Measurements from ENCODE around the gene KCTD16.

KCTD16 gene

GRCh38 chr5:144191531-144191930 is 20.9 kb downstream of the KCTD16 start:
- Histone ChIP-seq H3K4me1 (ENCODE audit: control insufficient read depth in 1 of 2, insufficient read depth in 2 of 2, low read length in 2 of 2) (peaks cover 38 to 40% of the 10 kb centered on the region in 2 donors), H3K4me3 (ENCODE audit: low read depth in 1 of 2, low read length in 2 of 2) (peak overlapping the region in 1 of 2 donors; percentile 32), H3K27ac (ENCODE audit: low read depth, low read length) (no peak overlapping the region), H3K9me3 (ENCODE audit: control insufficient read depth in 1 of 2, low read length in 2 of 2) (no peaks in the 10 kb centered on the region), H3K9ac (ENCODE audit: low read depth in 1 of 2, low read length in 2 of 2) (no peak overlapping the region), H3K27me3 (ENCODE audit: control insufficient read depth in 1 of 2, insufficient read depth in 2 of 2, low read length in 2 of 2) (no peaks in the 10 kb centered on the region), H3K36me3 (ENCODE audit: control insufficient read depth in 1 of 2, insufficient read depth in 2 of 2, low read length in 2 of 2) (no peaks in the 10 kb centered on the region)

GRCh38 chr5:144191998-144192397 is 21.3 kb downstream of the KCTD16 start:
- Histone ChIP-seq H3K4me3 (ENCODE audit: low read depth in 1 of 2, low read length in 2 of 2) (peak overlapping the region; percentile 3 to 32), H3K36me3 (ENCODE audit: control insufficient read depth in 1 of 2, insufficient read depth in 2 of 2, low read length in 2 of 2) (no peaks in the 10 kb centered on the region), H3K27ac (ENCODE audit: low read depth, low read length) (no peak overlapping the region), H3K9ac (ENCODE audit: low read depth in 1 of 2, low read length in 2 of 2) (no peak overlapping the region), H3K9me3 (ENCODE audit: control insufficient read depth in 1 of 2, low read length in 2 of 2) (no peaks in the 10 kb centered on the region), H3K4me1 (ENCODE audit: control insufficient read depth in 1 of 2, insufficient read depth in 2 of 2, low read length in 2 of 2) (peaks cover 38 to 40% of the 10 kb centered on the region in 2 donors), H3K27me3 (ENCODE audit: control insufficient read depth in 1 of 2, insufficient read depth in 2 of 2, low read length in 2 of 2) (no peaks in the 10 kb centered on the region)

GRCh38 chr5:144192661-144193060 is 22.0 kb downstream of the KCTD16 start:
- no peak overlapping the region for H3K4me3 ChIP-seq (ENCODE audit: low read depth in 1 of 2, low read length in 2 of 2)
- peaks cover 36 to 38% of the 10 kb centered on the region in 2 donors for H3K4me1 ChIP-seq (ENCODE audit: control insufficient read depth in 1 of 2, insufficient read depth in 2 of 2, low read length in 2 of 2)
- no peak overlapping the region for H3K9ac ChIP-seq (ENCODE audit: low read depth in 1 of 2, low read length in 2 of 2)
- no peaks in the 10 kb centered on the region for H3K9me3 ChIP-seq (ENCODE audit: control insufficient read depth in 1 of 2, low read length in 2 of 2)
- no peaks in the 10 kb centered on the region for H3K27me3 ChIP-seq (ENCODE audit: control insufficient read depth in 1 of 2, insufficient read depth in 2 of 2, low read length in 2 of 2)
- no peaks in the 10 kb centered on the region for H3K36me3 ChIP-seq (ENCODE audit: control insufficient read depth in 1 of 2, insufficient read depth in 2 of 2, low read length in 2 of 2)
- H3K27ac ChIP-seq (ENCODE audit: low read depth, low read length), result no peak overlapping the region

GRCh38 chr5:144194144-144194543 is 23.5 kb downstream of the KCTD16 start:
- no peak overlapping the region for H3K4me3 ChIP-seq (ENCODE audit: low read depth in 1 of 2, low read length in 2 of 2)
- H3K27me3 ChIP-seq (ENCODE audit: control insufficient read depth in 1 of 2, insufficient read depth in 2 of 2, low read length in 2 of 2), result peaks cover 0 to 5% of the 10 kb centered on the region in 2 donors
- no peaks in the 10 kb centered on the region for H3K9me3 ChIP-seq (ENCODE audit: control insufficient read depth in 1 of 2, low read length in 2 of 2)
- H3K9ac ChIP-seq (ENCODE audit: low read depth in 1 of 2, low read length in 2 of 2), result no peak overlapping the region
- H3K27ac ChIP-seq (ENCODE audit: low read depth, low read length), result no peak overlapping the region
- H3K36me3 ChIP-seq (ENCODE audit: control insufficient read depth in 1 of 2, insufficient read depth in 2 of 2, low read length in 2 of 2), result no peaks in the 10 kb centered on the region
- H3K4me1 ChIP-seq (ENCODE audit: control insufficient read depth in 1 of 2, insufficient read depth in 2 of 2, low read length in 2 of 2), result peaks cover 25% of the 10 kb centered on the region in 2 donors

GRCh38 chr5:144195448-144195847 is 24.8 kb downstream of the KCTD16 start:
- no peaks in the 10 kb centered on the region for H3K36me3 ChIP-seq (ENCODE audit: control insufficient read depth in 1 of 2, insufficient read depth in 2 of 2, low read length in 2 of 2)
- peaks cover 0 to 7% of the 10 kb centered on the region in 2 donors for H3K27me3 ChIP-seq (ENCODE audit: control insufficient read depth in 1 of 2, insufficient read depth in 2 of 2, low read length in 2 of 2)
- no peak overlapping the region for H3K27ac ChIP-seq (ENCODE audit: low read depth, low read length)
- H3K4me1 ChIP-seq (ENCODE audit: control insufficient read depth in 1 of 2, insufficient read depth in 2 of 2, low read length in 2 of 2), result peaks cover 14 to 17% of the 10 kb centered on the region in 2 donors
- H3K4me3 ChIP-seq (ENCODE audit: low read depth in 1 of 2, low read length in 2 of 2), result no peak overlapping the region
- no peak overlapping the region for H3K9ac ChIP-seq (ENCODE audit: low read depth in 1 of 2, low read length in 2 of 2)
- H3K9me3 ChIP-seq (ENCODE audit: control insufficient read depth in 1 of 2, low read length in 2 of 2), result no peaks in the 10 kb centered on the region

GRCh38 chr5:144196612-144197011 is 25.9 kb downstream of the KCTD16 start:
- no peaks in the 10 kb centered on the region for H3K9me3 ChIP-seq (ENCODE audit: control insufficient read depth in 1 of 2, low read length in 2 of 2)
- H3K9ac ChIP-seq (ENCODE audit: low read depth in 1 of 2, low read length in 2 of 2), result no peak overlapping the region
- H3K4me1 ChIP-seq (ENCODE audit: control insufficient read depth in 1 of 2, insufficient read depth in 2 of 2, low read length in 2 of 2), result peaks cover 4 to 7% of the 10 kb centered on the region in 2 donors
- H3K27ac ChIP-seq (ENCODE audit: low read depth, low read length), result no peak overlapping the region
- peaks cover 2 to 7% of the 10 kb centered on the region in 2 donors for H3K27me3 ChIP-seq (ENCODE audit: control insufficient read depth in 1 of 2, insufficient read depth in 2 of 2, low read length in 2 of 2)
- no peaks in the 10 kb centered on the region for H3K36me3 ChIP-seq (ENCODE audit: control insufficient read depth in 1 of 2, insufficient read depth in 2 of 2, low read length in 2 of 2)
- H3K4me3 ChIP-seq (ENCODE audit: low read depth in 1 of 2, low read length in 2 of 2), result no peak overlapping the region

- no peaks in the 10 kb centered on the region for H3K4me1 ChIP-seq (ENCODE audit: control insufficient read depth in 1 of 2, insufficient read depth in 2 of 2, low read length in 2 of 2)
- H3K27me3 ChIP-seq (ENCODE audit: control insufficient read depth in 1 of 2, insufficient read depth in 2 of 2, low read length in 2 of 2), result peaks cover 4 to 7% of the 10 kb centered on the region in 2 donors
- no peaks in the 10 kb centered on the region for H3K36me3 ChIP-seq (ENCODE audit: control insufficient read depth in 1 of 2, insufficient read depth in 2 of 2, low read length in 2 of 2)
- no peak overlapping the region for H3K27ac ChIP-seq (ENCODE audit: low read depth, low read length)
- H3K9me3 ChIP-seq (ENCODE audit: control insufficient read depth in 1 of 2, low read length in 2 of 2), result no peaks in the 10 kb centered on the region
- no peak overlapping the region for H3K9ac ChIP-seq (ENCODE audit: low read depth in 1 of 2, low read length in 2 of 2)
- no peak overlapping the region for H3K4me3 ChIP-seq (ENCODE audit: low read depth in 1 of 2, low read length in 2 of 2)
Observed at GRCh38 chr5:144198386-144198785, 27.7 kb downstream of the KCTD16 start.

GRCh38 chr5:144201588-144201987 is 30.9 kb downstream of the KCTD16 start:
- no peaks in the 10 kb centered on the region for H3K4me1 ChIP-seq (ENCODE audit: control insufficient read depth in 1 of 2, insufficient read depth in 2 of 2, low read length in 2 of 2)
- H3K27me3 ChIP-seq (ENCODE audit: control insufficient read depth in 1 of 2, insufficient read depth in 2 of 2, low read length in 2 of 2), result peaks cover 23 to 30% of the 10 kb centered on the region in 2 donors
- no peaks in the 10 kb centered on the region for H3K36me3 ChIP-seq (ENCODE audit: control insufficient read depth in 1 of 2, insufficient read depth in 2 of 2, low read length in 2 of 2)
- H3K9ac ChIP-seq (ENCODE audit: low read depth in 1 of 2, low read length in 2 of 2), result no peak overlapping the region
- H3K4me3 ChIP-seq (ENCODE audit: low read depth in 1 of 2, low read length in 2 of 2), result no peak overlapping the region
- no peak overlapping the region for H3K27ac ChIP-seq (ENCODE audit: low read depth, low read length)
- H3K9me3 ChIP-seq (ENCODE audit: control insufficient read depth in 1 of 2, low read length in 2 of 2), result no peaks in the 10 kb centered on the region

GRCh38 chr5:144202072-144202471 is 31.4 kb downstream of the KCTD16 start:
- Histone ChIP-seq H3K4me3 (ENCODE audit: low read depth in 1 of 2, low read length in 2 of 2) (no peak overlapping the region), H3K27me3 (ENCODE audit: control insufficient read depth in 1 of 2, insufficient read depth in 2 of 2, low read length in 2 of 2) (peaks cover 28 to 35% of the 10 kb centered on the region in 2 donors), H3K27ac (ENCODE audit: low read depth, low read length) (no peak overlapping the region), H3K4me1 (ENCODE audit: control insufficient read depth in 1 of 2, insufficient read depth in 2 of 2, low read length in 2 of 2) (no peaks in the 10 kb centered on the region), H3K36me3 (ENCODE audit: control insufficient read depth in 1 of 2, insufficient read depth in 2 of 2, low read length in 2 of 2) (no peaks in the 10 kb centered on the region), H3K9ac (ENCODE audit: low read depth in 1 of 2, low read length in 2 of 2) (no peak overlapping the region), H3K9me3 (ENCODE audit: control insufficient read depth in 1 of 2, low read length in 2 of 2) (no peaks in the 10 kb centered on the region)

GRCh38 chr5:144202726-144203125 is 32.1 kb downstream of the KCTD16 start:
- H3K4me3 ChIP-seq (ENCODE audit: low read depth in 1 of 2, low read length in 2 of 2), result no peak overlapping the region
- H3K9me3 ChIP-seq (ENCODE audit: control insufficient read depth in 1 of 2, low read length in 2 of 2), result no peaks in the 10 kb centered on the region
- H3K27me3 ChIP-seq (ENCODE audit: control insufficient read depth in 1 of 2, insufficient read depth in 2 of 2, low read length in 2 of 2), result peaks cover 31 to 40% of the 10 kb centered on the region in 2 donors
- no peak overlapping the region for H3K27ac ChIP-seq (ENCODE audit: low read depth, low read length)
- no peaks in the 10 kb centered on the region for H3K36me3 ChIP-seq (ENCODE audit: control insufficient read depth in 1 of 2, insufficient read depth in 2 of 2, low read length in 2 of 2)
- H3K9ac ChIP-seq (ENCODE audit: low read depth in 1 of 2, low read length in 2 of 2), result no peak overlapping the region
- H3K4me1 ChIP-seq (ENCODE audit: control insufficient read depth in 1 of 2, insufficient read depth in 2 of 2, low read length in 2 of 2), result no peaks in the 10 kb centered on the region

Measured in duodenal mucosa (tissue), 2 donors.